HG02798 (cell line): ENCODE measurements around the gene DPM2.

Experiments used
- ATAC-seq: cut with Tn5 transposase; IDR thresholded peaks from one replicate; pipeline ENCODE4 v1.9.1; 2021; ENCODE audit warnings: mild to moderate bottlenecking; ENCODE audit not compliant: unreplicated experiment, poor library complexity

Gene DPM2

GRCh38 chr9:127937388-127938297 is at the start of gene DPM2:
DPM2 (minus strand) TSS chr9:127937854; CDS start chr9:127937820, 34 bp downstream.
- ATAC-seq = peak; percentile 91

GRCh38 chr9:127987103-127987614 is 49.5 kb upstream of the DPM2 start:
- ATAC-seq = no peak

GRCh38 chr9:127985011-127985410 is 47.4 kb upstream of the DPM2 start:
- ATAC-seq = no peak

- peak; percentile 30 for ATAC-seq
Measured at GRCh38 chr9:127983847-127984289, 46.2 kb upstream of the DPM2 start.

GRCh38 chr9:127982912-127983311 is 45.3 kb upstream of the DPM2 start:
- no peak for ATAC-seq

GRCh38 chr9:127981559-127982121 is 44.0 kb upstream of the DPM2 start:
- ATAC-seq = no peak

GRCh38 chr9:127980706-127981558 is 43.3 kb upstream of the DPM2 start, which contains the start of gene EEIG1:
EEIG1 (minus strand) TSS chr9:127980989; CDS start chr9:127980137, 852 bp downstream.
- peak; percentile 80 for ATAC-seq

- ATAC-seq = peak; percentile 37
Measured at GRCh38 chr9:127980060-127980705, 42.5 kb upstream of the DPM2 start.

GRCh38 chr9:127979333-127980059 is 41.8 kb upstream of the DPM2 start:
- peak; percentile 21 for ATAC-seq

- no peak for ATAC-seq
Measured at GRCh38 chr9:127979015-127979332, 41.3 kb upstream of the DPM2 start.

- no peak for ATAC-seq
Measured at GRCh38 chr9:127977884-127978647, 40.4 kb upstream of the DPM2 start.

GRCh38 chr9:127977009-127977883 is 39.6 kb upstream of the DPM2 start:
- ATAC-seq = no peak

- no peak for ATAC-seq
Measured at GRCh38 chr9:127976498-127976897, 38.8 kb upstream of the DPM2 start.

- no peak for ATAC-seq
Measured at GRCh38 chr9:127975376-127976315, 38.0 kb upstream of the DPM2 start.

- no peak for ATAC-seq
Measured at GRCh38 chr9:127974769-127975261, 37.2 kb upstream of the DPM2 start.

- ATAC-seq = no peak
Measured at GRCh38 chr9:127974001-127974768, 36.5 kb upstream of the DPM2 start.
